WTC11 (cell line): Measurements from ENCODE around the gene HMX1. TPM values are rescaled to one million over a fixed set of nuclear protein-coding genes. Genes with fewer than 3 reads are reported as not detected.

Experiments used
- ATAC-seq: fragments of 200-7000 bp; cut with Tn5 transposase; 2 replicates; pipeline ENCODE4 v1.10.0; 2021; ENCODE audit warnings: mild to moderate bottlenecking, moderate library complexity
- CTCF ChIA-PET: fragments of 300-600 bp; sonication (Branson Sonifier 250); formaldehyde crosslinking; loops from one replicate; lab custom pipeline; 2021; ENCODE audit warnings: antibody characterized with exemption; lab: Charles Lee
- POLR2A ChIA-PET: fragments of 350-600 bp; sonication (Branson Sonifier 250); formaldehyde crosslinking; loops from one replicate; lab custom pipeline; 2021; ENCODE audit warnings: antibody characterized with exemption; lab: Charles Lee
- DNase-seq: peaks from one replicate; pipeline ENCODE4 v3.0.0; 2021; ENCODE audit warnings: low spot score
- H3K27ac Mint-ChIP-seq: 2 replicates; pipeline ENCODE4 v1.8.0; 2021; ENCODE audit warnings: mixed read lengths
- H3K27me3 Mint-ChIP-seq: 2 replicates; pipeline ENCODE4 v1.8.0; 2021; ENCODE audit warnings: low read depth, mild to moderate bottlenecking, moderate library complexity, mixed read lengths
- H3K36me3 Mint-ChIP-seq: 2 replicates; pipeline ENCODE4 v1.8.0; 2021; ENCODE audit warnings: mixed read lengths
- H3K4me1 Mint-ChIP-seq: 2 replicates; pipeline ENCODE4 v1.8.0; 2022; ENCODE audit warnings: mixed read lengths
- H3K4me3 Mint-ChIP-seq: 2 replicates; pipeline ENCODE4 v1.8.0; 2021; ENCODE audit warnings: mild to moderate bottlenecking, moderate library complexity, mixed read lengths
- H3K9me3 Mint-ChIP-seq: 2 replicates; pipeline ENCODE4 v1.8.0; 2021; ENCODE audit warnings: mixed read lengths
- ATF1 ChIP-seq: sonication (generic); formaldehyde crosslinking; IDR thresholded peaks from 2 replicates; pipeline ENCODE4 v1.8.1; 2023; ENCODE audit warnings: mild to moderate bottlenecking, moderate library complexity, missing genetic modification reagents
- ELF4 ChIP-seq: sonication (generic); formaldehyde crosslinking; IDR thresholded peaks from 2 replicates; pipeline ENCODE4 v1.8.1; 2022; ENCODE audit warnings: low read depth, mild to moderate bottlenecking, moderate library complexity, missing genetic modification reagents
- FOXJ3 ChIP-seq: sonication (generic); formaldehyde crosslinking; IDR thresholded peaks from 2 replicates; pipeline ENCODE4 v1.9.0; 2021; ENCODE audit warnings: missing genetic modification reagents, mild to moderate bottlenecking, borderline replicate concordance
- JAZF1 ChIP-seq: fragments of 250-450 bp; sonication (Bioruptor Pico); IDR thresholded peaks from 2 replicates; pipeline ENCODE4 v1.9.0; 2021; ENCODE audit warnings: moderate library complexity, mild to moderate bottlenecking, inconsistent platforms
- MYBL2 ChIP-seq: sonication (generic); formaldehyde crosslinking; IDR thresholded peaks from 2 replicates; pipeline ENCODE4 v1.8.1; 2023; ENCODE audit warnings: mild to moderate bottlenecking, moderate library complexity, missing genetic modification reagents
- NFATC4 ChIP-seq: fragments of 250-450 bp; sonication (Bioruptor Pico); IDR thresholded peaks from 2 replicates; pipeline ENCODE4 v1.9.0; 2021; ENCODE audit warnings: mild to moderate bottlenecking
- RELA ChIP-seq: sonication (generic); formaldehyde crosslinking; IDR thresholded peaks from 2 replicates; pipeline ENCODE4 v1.8.1; 2022; ENCODE audit warnings: missing genetic modification reagents, mild to moderate bottlenecking, borderline replicate concordance
- TEAD1 ChIP-seq: sonication (generic); formaldehyde crosslinking; IDR thresholded peaks from 2 replicates; pipeline ENCODE4 v1.8.0; 2022; ENCODE audit warnings: mild to moderate bottlenecking, missing genetic modification reagents
- TP53 ChIP-seq: sonication (generic); formaldehyde crosslinking; IDR thresholded peaks from 2 replicates; pipeline ENCODE4 v1.8.1; 2023; ENCODE audit warnings: mild to moderate bottlenecking, missing genetic modification reagents
- ZBTB21 ChIP-seq: sonication (generic); formaldehyde crosslinking; IDR thresholded peaks from 2 replicates; pipeline ENCODE4 v1.8.1; 2023; ENCODE audit warnings: mild to moderate bottlenecking, missing genetic modification reagents, borderline replicate concordance
- ZNF138 ChIP-seq: sonication (generic); formaldehyde crosslinking; conservative IDR thresholded peaks from 2 replicates; pipeline ENCODE4 v1.8.1; 2022; ENCODE audit warnings: mild to moderate bottlenecking, moderate library complexity, missing genetic modification reagents
- ZNF263 ChIP-seq: sonication (generic); formaldehyde crosslinking; IDR thresholded peaks from 2 replicates; pipeline ENCODE4 v1.8.1; 2022; ENCODE audit warnings: low read depth, mild to moderate bottlenecking, moderate library complexity, missing genetic modification reagents
- total RNA-seq: library from RNA; stranded (reverse); gene quantifications from 3 replicates; pipeline ENCODE4 v1.2.3, GENCODE V29; 2021
- TF ChIP-seq, protein P1 (sequence below): fragments of 250-450 bp; sonication (Bioruptor Pico); IDR thresholded peaks from 2 replicates; pipeline ENCODE4 v1.9.0; 2021; ENCODE audit warnings: mild to moderate bottlenecking
- TF ChIP-seq, protein P2 (sequence below): sonication (generic); formaldehyde crosslinking; IDR thresholded peaks from 2 replicates; pipeline ENCODE4 v1.8.1; 2022; ENCODE audit warnings: low read depth, missing genetic modification reagents, borderline replicate concordance
- TF ChIP-seq, protein P3 (sequence below): fragments of 250-450 bp; sonication (Bioruptor Pico); conservative IDR thresholded peaks from 2 replicates; pipeline ENCODE4 v1.9.0; 2021; ENCODE audit warnings: mild to moderate bottlenecking
- TF ChIP-seq, protein P4 (sequence below): sonication (generic); formaldehyde crosslinking; IDR thresholded peaks from 2 replicates; pipeline ENCODE4 v1.8.1; 2023; ENCODE audit warnings: mild to moderate bottlenecking, missing genetic modification reagents
- TF ChIP-seq, protein P5 (sequence below): sonication (generic); formaldehyde crosslinking; IDR thresholded peaks from 2 replicates; pipeline ENCODE4 v1.8.0; 2022; ENCODE audit warnings: mild to moderate bottlenecking, missing genetic modification reagents

HMX1 gene
- total RNA-seq, 1 experiment from 2014 or later = 10.0 TPM

DNA sequence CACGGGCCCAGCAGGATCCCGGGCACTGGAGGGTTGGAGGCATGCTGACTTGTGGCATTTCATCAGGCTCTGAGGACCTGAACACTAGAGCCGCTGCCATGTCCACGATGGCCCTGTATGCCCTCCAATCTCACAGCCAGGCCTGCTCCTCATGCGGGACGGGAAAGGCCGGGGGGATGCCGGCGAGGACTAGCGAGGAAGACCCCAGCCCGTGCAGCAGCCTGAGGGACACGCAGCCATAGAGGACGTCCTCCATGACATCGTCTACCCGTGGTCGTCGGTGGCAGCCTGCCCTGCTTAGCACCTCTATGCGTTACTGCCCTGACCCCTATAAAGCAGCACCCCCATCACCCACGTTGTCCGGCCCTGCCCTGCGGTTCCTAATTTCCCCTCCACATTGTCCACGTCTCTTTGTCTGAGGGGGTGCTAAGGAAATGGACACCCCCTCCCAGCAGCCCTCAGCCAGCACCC lies 32.6 kb downstream of the HMX1 start:
- Mint-ChIP-seq H3K4me1 (peaks cover 11% of the 10 kb centered on the region), H3K27me3 (no peaks in the 10 kb centered on the region; the same call in 1 of the 2 replicates), H3K9me3 (no peaks in the 10 kb centered on the region), H3K4me3 (no peak overlapping the region), H3K27ac (no peak overlapping the region), H3K36me3 (no peaks in the 10 kb centered on the region)
- DNase-seq (no peak), ATAC-seq (no peak)
- TF ChIP-seq ELF4 (CRISPR knock-in tag) = no peak
- no peak for TF ChIP-seq ATF1
- no peak for TF ChIP-seq ZNF138 (CRISPR knock-in tag)
- TF ChIP-seq ZBTB21 (CRISPR knock-in tag) = no peak
- TF ChIP-seq, protein P1, sequence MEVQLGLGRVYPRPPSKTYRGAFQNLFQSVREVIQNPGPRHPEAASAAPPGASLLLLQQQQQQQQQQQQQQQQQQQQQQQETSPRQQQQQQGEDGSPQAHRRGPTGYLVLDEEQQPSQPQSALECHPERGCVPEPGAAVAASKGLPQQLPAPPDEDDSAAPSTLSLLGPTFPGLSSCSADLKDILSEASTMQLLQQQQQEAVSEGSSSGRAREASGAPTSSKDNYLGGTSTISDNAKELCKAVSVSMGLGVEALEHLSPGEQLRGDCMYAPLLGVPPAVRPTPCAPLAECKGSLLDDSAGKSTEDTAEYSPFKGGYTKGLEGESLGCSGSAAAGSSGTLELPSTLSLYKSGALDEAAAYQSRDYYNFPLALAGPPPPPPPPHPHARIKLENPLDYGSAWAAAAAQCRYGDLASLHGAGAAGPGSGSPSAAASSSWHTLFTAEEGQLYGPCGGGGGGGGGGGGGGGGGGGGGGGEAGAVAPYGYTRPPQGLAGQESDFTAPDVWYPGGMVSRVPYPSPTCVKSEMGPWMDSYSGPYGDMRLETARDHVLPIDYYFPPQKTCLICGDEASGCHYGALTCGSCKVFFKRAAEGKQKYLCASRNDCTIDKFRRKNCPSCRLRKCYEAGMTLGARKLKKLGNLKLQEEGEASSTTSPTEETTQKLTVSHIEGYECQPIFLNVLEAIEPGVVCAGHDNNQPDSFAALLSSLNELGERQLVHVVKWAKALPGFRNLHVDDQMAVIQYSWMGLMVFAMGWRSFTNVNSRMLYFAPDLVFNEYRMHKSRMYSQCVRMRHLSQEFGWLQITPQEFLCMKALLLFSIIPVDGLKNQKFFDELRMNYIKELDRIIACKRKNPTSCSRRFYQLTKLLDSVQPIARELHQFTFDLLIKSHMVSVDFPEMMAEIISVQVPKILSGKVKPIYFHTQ (CRISPR knock-in tag) = no peak
- TF ChIP-seq, protein P2, sequence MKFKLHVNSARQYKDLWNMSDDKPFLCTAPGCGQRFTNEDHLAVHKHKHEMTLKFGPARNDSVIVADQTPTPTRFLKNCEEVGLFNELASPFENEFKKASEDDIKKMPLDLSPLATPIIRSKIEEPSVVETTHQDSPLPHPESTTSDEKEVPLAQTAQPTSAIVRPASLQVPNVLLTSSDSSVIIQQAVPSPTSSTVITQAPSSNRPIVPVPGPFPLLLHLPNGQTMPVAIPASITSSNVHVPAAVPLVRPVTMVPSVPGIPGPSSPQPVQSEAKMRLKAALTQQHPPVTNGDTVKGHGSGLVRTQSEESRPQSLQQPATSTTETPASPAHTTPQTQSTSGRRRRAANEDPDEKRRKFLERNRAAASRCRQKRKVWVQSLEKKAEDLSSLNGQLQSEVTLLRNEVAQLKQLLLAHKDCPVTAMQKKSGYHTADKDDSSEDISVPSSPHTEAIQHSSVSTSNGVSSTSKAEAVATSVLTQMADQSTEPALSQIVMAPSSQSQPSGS (CRISPR knock-in tag) = no peak
- no peak for TF ChIP-seq MYBL2 (CRISPR knock-in tag)
- TF ChIP-seq FOXJ3 (CRISPR knock-in tag) = no peak
- no peak for TF ChIP-seq RELA
- TF ChIP-seq NFATC4 (CRISPR knock-in tag) = no peak
- TF ChIP-seq TP53 (CRISPR knock-in tag) = no peak
- TF ChIP-seq, protein P3, sequence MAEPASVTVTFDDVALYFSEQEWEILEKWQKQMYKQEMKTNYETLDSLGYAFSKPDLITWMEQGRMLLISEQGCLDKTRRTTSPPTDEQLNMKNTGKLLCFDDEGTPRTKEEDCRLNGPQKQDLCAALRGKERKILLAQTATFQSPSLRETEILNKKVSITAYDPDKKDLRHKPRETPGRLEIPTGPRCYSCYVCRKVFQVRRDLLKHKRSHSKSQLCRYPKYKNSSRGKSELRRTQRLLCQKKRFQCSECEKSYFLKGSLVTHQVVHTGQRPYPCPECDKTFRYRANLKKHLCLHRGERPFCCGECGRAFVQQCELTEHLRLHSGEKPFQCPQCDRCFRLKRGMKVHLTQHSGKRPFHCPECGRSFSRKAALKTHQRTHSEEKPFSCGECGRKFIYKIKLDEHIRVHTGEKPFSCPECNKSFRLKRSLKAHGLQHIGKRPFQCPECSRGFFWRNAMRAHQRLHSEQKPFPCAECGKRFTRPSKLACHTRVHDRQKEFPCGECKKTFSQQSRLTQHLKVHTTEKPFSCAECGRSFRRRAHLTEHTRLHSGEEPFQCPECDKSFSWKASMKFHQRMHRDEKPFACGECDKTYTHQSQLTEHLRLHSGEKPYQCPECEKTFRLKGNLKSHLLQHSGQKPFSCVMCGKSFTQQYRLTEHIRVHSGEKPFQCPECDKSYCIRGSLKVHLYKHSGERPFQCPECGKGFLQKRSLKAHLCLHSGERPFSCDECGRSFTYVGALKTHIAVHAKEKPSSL = no peak
- TF ChIP-seq TEAD1 (CRISPR knock-in tag) = no peak
- TF ChIP-seq, protein P4, sequence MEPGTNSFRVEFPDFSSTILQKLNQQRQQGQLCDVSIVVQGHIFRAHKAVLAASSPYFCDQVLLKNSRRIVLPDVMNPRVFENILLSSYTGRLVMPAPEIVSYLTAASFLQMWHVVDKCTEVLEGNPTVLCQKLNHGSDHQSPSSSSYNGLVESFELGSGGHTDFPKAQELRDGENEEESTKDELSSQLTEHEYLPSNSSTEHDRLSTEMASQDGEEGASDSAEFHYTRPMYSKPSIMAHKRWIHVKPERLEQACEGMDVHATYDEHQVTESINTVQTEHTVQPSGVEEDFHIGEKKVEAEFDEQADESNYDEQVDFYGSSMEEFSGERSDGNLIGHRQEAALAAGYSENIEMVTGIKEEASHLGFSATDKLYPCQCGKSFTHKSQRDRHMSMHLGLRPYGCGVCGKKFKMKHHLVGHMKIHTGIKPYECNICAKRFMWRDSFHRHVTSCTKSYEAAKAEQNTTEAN (CRISPR knock-in tag) = no peak
- TF ChIP-seq ZNF263 (CRISPR knock-in tag) = no peak
- TF ChIP-seq JAZF1 = no peak
- TF ChIP-seq, protein P5, sequence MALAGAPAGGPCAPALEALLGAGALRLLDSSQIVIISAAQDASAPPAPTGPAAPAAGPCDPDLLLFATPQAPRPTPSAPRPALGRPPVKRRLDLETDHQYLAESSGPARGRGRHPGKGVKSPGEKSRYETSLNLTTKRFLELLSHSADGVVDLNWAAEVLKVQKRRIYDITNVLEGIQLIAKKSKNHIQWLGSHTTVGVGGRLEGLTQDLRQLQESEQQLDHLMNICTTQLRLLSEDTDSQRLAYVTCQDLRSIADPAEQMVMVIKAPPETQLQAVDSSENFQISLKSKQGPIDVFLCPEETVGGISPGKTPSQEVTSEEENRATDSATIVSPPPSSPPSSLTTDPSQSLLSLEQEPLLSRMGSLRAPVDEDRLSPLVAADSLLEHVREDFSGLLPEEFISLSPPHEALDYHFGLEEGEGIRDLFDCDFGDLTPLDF (CRISPR knock-in tag) = no peak
- POLR2A ChIA-PET = no interaction called here
- CTCF ChIA-PET = interaction anchor here (1.0 to 2.2 kb wide), 3 partner anchors 8 to 151 kb away, joined by 3 to 7 read pairs (median 4); no protein-coding TSS in a partner anchor
